B cell (primary cell): Measurements from ENCODE around the gene CLVS2. TPM values are rescaled to one million over a fixed set of nuclear protein-coding genes. Genes with fewer than 3 reads are reported as not detected.

Experiments used
- ATAC-seq: fragments of 200-7000 bp; cut with Tn5 transposase; one replicate; pipeline ENCODE4 v1.10.0; 2021; ENCODE audit warnings: low read depth, mild to moderate bottlenecking, moderate number of reproducible peaks, moderate library complexity
- CTCF ChIA-PET: fragments of 350-600 bp; sonication (Branson Sonifier 250); formaldehyde crosslinking; loops from one replicate; lab custom pipeline; 2021; ENCODE audit warnings: antibody characterized with exemption, inconsistent platforms; lab: Charles Lee
- POLR2A ChIA-PET: fragments of 350-600 bp; sonication (Branson Sonifier 250); formaldehyde crosslinking; loops from one replicate; lab custom pipeline; 2021; ENCODE audit warnings: antibody characterized with exemption; lab: Charles Lee
- DNase-seq: peaks from one replicate; pipeline ENCODE4 v3.0.0; 2013
- H2AFZ ChIP-seq: 2 replicates; pipeline ENCODE4 v1.6.1; 2012; ENCODE audit warnings: mild to moderate bottlenecking, low read depth, low read length; ENCODE audit not compliant: insufficient read depth, poor library complexity, severe bottlenecking
- H3K27ac ChIP-seq, 2 donors: 1 replicate in 1 of 2; 2 replicates in 1 of 2; pipeline ENCODE4 v1.5.1; 2012 to 2013; ENCODE audit warnings: low read length in 2 of 2, mild to moderate bottlenecking in 2 of 2, moderate library complexity in 1 of 2
- H3K27me3 ChIP-seq, 4 experiments: fragments of 200-600 bp in 1 of 4; sonication (generic) in 1 of 4; replicated peaks in 1 of 4; 1 replicate in 2 of 4; 2 replicates in 2 of 4; pipeline versions ENCODE4 v1.6.1 to v1.7.0; 2013 to 2016; ENCODE audit warnings: low read length in 3 of 4, mild to moderate bottlenecking in 2 of 4, mixed read lengths in 1 of 4, moderate library complexity in 1 of 4; ENCODE audit not compliant: insufficient read depth in 4 of 4, control insufficient read depth in 3 of 4; ENCODE audit errors: control extremely low read depth in 1 of 4
- H3K36me3 ChIP-seq, 2 experiments: replicated peaks in 1 of 2; 1 replicate in 1 of 2; 2 replicates in 1 of 2; pipeline versions ENCODE4 v1.6.1 to v1.7.1; 2013; ENCODE audit warnings: low read length in 1 of 2; ENCODE audit not compliant: insufficient read depth in 2 of 2, control insufficient read depth in 1 of 2; ENCODE audit errors: control extremely low read depth in 1 of 2, extremely low read depth in 1 of 2
- H3K4me1 ChIP-seq, 2 donors: fragments of 200-600 bp in 1 of 2; sonication (generic) in 1 of 2; 1 replicate in 1 of 2; 2 replicates in 1 of 2; pipeline versions ENCODE4 v1.5.1 to v1.6.1; 2013 to 2017; ENCODE audit warnings: low read length in 2 of 2; ENCODE audit not compliant: control insufficient read depth in 2 of 2, insufficient read depth in 2 of 2
- H3K4me2 ChIP-seq: replicated peaks from 2 replicates; pipeline ENCODE3; 2012; ENCODE audit warnings: mild to moderate bottlenecking, low read depth, low read length; ENCODE audit not compliant: poor library complexity, severe bottlenecking
- H3K4me3 ChIP-seq, 5 experiments: fragments of 200-600 bp in 1 of 5; sonication (generic) in 1 of 5; 1 replicate in 3 of 5; 2 replicates in 2 of 5; pipeline versions ENCODE4 v1.5.1 to v1.7.0; 2011 to 2016; ENCODE audit warnings: low read length in 4 of 5, mild to moderate bottlenecking in 4 of 5, low read depth in 2 of 5, control low read depth in 1 of 5, moderate library complexity in 1 of 5; ENCODE audit not compliant: insufficient read depth in 1 of 5; ENCODE audit errors: control extremely low read depth in 1 of 5, extremely low read depth in 1 of 5
- H3K79me2 ChIP-seq: fragments of 200-600 bp; sonication (generic); one replicate; pipeline ENCODE4 v1.6.0; 2016; ENCODE audit warnings: low read length; ENCODE audit not compliant: control insufficient read depth, insufficient read depth
- H3K9ac ChIP-seq: fragments of 200-600 bp; sonication (generic); 2 replicates; pipeline ENCODE4 v1.6.1; 2017; ENCODE audit warnings: mild to moderate bottlenecking, low read length, moderate library complexity
- H3K9me3 ChIP-seq, 3 donors: one replicate each; pipeline versions ENCODE4 v1.6.1 to v1.7.1; 2013; ENCODE audit warnings: low read length in 2 of 3; ENCODE audit not compliant: control insufficient read depth in 2 of 3, insufficient read depth in 1 of 3; ENCODE audit errors: control extremely low read depth in 1 of 3
- H4K20me1 ChIP-seq: 2 replicates; pipeline ENCODE4 v1.6.0; 2012; ENCODE audit warnings: mild to moderate bottlenecking, low read length; ENCODE audit not compliant: insufficient read depth, control insufficient read depth, poor library complexity, severe bottlenecking
- H3K27ac Mint-ChIP-seq: one replicate; pipeline ENCODE4 v1.8.0; 2021; ENCODE audit warnings: mixed read lengths
- H3K27me3 Mint-ChIP-seq: one replicate; pipeline ENCODE4 v1.8.0; 2021; ENCODE audit warnings: mixed read lengths
- H3K4me1 Mint-ChIP-seq: one replicate; pipeline ENCODE4 v1.8.0; 2021; ENCODE audit warnings: mixed read lengths
- H3K4me3 Mint-ChIP-seq: one replicate; pipeline ENCODE4 v1.8.0; 2021; ENCODE audit warnings: mixed read lengths
- H3K9me3 Mint-ChIP-seq: one replicate; pipeline ENCODE4 v1.8.0; 2022; ENCODE audit warnings: mixed read lengths; ENCODE audit not compliant: insufficient read depth
- EZH2 ChIP-seq: IDR thresholded peaks from 2 replicates; pipeline ENCODE4 v1.6.1; 2012; ENCODE audit warnings: borderline replicate concordance, low read depth, mild to moderate bottlenecking, moderate library complexity, low read length; ENCODE audit not compliant: insufficient read depth, poor library complexity, severe bottlenecking
- WGBS: methylation state at CpG from one replicate; pipeline ENCODE4 v1.1.5; 2013; ENCODE audit warnings: missing lambda C conversion rate; ENCODE audit not compliant: insufficient coverage; 5-methylcytosine and 5-hydroxymethylcytosine counted together
- intact Hi-C: fragments of 100-400 bp; cut with micrococcal nuclease; formaldehyde crosslinking; loops from one replicate; pipeline ENCODE4 v1.10.0; 2022
- polyA plus RNA-seq: library from polyadenylated mRNA; depleted of rRNA; stranded (reverse); fragments of >200 nt; gene quantifications from 2 replicates; pipeline ENCODE4 v1.2.3, GENCODE V29; 2012
- total RNA-seq, 2 donors: library from RNA; stranded (reverse); fragments of 120-200 nt in 1 of 2; gene quantifications; 1 replicate in 1 of 2; 2 replicates in 1 of 2; pipeline versions ENCODE4 v1.2.3 to v1.2.4, GENCODE V29; 2013 to 2022
- TF ChIP-seq, protein P1 (sequence below): fragments of 200-600 bp; IDR thresholded peaks from one replicate; pipeline ENCODE4 v1.8.0; 2022; ENCODE audit warnings: antibody characterized with exemption, mild to moderate bottlenecking

The CLVS2 gene
- total and polyA plus RNA-seq, 2 donors (not counting 1 experiment from before 2014, with no cell fraction given), result not detected

DNA sequence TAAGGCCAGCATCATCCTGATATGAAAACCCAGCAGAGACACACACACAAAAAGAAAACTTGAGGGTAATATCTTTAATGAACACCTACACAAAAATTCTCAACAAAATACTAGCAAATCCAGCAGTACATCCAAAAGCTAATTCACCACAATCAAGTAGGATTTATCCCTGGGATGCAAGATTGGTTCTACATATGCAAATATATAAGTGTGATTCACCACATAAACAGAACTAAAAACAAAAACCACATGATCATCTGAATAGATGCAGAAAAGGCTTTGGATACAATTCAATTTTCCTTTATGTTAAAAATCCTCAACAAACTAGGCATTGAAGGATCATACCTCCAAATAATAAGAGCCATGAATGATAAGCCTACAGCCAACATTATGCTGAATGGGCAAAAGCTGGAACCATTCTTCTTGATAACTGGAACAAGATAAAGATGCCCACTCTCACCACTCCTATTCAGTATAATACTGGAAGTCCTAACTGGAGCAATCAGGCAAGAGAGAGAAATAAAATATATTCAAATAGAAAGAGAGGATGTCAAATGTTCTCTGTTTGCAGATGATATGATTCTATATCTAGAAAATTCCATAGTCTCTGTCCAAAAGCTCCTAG, 33.9 kb upstream of the CLVS2 start:
- Histone ChIP-seq H3K79me2 (no peaks in the 10 kb centered on the region), H3K9ac (no peak overlapping the region), H4K20me1 (no peaks in the 10 kb centered on the region), H3K36me3 (no peaks in the 10 kb centered on the region), H3K9me3 (peaks cover 0 to 4% (median 0%) of the 10 kb centered on the region in 3 donors), H3K4me2 (no peak overlapping the region), H3K4me3 (no peak overlapping the region), H2AFZ (no peak overlapping the region), H3K27ac (no peak overlapping the region), H3K27me3 (no peaks in the 10 kb centered on the region), H3K4me1 (no peaks in the 10 kb centered on the region)
- TF ChIP-seq EZH2, result no peak
- TF ChIP-seq, protein P1, sequence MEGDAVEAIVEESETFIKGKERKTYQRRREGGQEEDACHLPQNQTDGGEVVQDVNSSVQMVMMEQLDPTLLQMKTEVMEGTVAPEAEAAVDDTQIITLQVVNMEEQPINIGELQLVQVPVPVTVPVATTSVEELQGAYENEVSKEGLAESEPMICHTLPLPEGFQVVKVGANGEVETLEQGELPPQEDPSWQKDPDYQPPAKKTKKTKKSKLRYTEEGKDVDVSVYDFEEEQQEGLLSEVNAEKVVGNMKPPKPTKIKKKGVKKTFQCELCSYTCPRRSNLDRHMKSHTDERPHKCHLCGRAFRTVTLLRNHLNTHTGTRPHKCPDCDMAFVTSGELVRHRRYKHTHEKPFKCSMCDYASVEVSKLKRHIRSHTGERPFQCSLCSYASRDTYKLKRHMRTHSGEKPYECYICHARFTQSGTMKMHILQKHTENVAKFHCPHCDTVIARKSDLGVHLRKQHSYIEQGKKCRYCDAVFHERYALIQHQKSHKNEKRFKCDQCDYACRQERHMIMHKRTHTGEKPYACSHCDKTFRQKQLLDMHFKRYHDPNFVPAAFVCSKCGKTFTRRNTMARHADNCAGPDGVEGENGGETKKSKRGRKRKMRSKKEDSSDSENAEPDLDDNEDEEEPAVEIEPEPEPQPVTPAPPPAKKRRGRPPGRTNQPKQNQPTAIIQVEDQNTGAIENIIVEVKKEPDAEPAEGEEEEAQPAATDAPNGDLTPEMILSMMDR, result no peak
- no peak for ATAC-seq
- CTCF ChIA-PET, result no interaction called here
- H3K27ac Mint-ChIP-seq, result no peak overlapping the region
- H3K4me1 Mint-ChIP-seq, result no peaks in the 10 kb centered on the region
- no peaks in the 10 kb centered on the region for H3K27me3 Mint-ChIP-seq
- H3K4me3 Mint-ChIP-seq, result no peak overlapping the region
- POLR2A ChIA-PET, result no interaction called here
- DNase-seq, result no peak
- intact Hi-C loops, result no loop called here
- peaks cover 6% of the 10 kb centered on the region for H3K9me3 Mint-ChIP-seq

DNA sequence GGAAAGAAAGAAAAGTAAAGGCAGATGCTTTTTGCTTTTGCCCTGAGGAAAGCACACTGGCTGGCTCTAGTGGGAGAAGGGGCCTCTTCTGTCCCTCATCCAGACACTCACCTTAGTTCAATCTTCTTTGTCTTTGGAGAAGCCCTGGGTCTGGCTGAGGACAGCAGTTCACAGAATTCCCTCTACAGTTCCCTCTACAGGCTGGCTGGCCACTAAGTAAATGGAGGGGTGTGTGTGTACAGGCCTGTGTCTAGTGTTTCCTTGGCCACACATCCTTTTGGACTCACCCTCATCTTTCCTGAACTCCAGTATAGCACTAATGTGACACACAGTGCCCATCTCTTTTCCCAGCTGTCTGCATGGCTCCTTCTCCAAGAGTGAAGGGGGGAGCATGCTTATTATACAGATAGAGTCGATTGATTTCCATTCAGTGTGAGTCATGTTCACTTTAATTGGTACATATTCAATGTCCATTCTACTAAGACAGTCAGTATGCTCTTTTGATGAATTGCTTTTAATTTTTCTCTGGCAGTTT, 26.0 kb upstream of the CLVS2 start:
- ATAC-seq (no peak), DNase-seq (no peak)
- Histone ChIP-seq H3K4me1 (no peaks in the 10 kb centered on the region), H3K9me3 (no peaks in the 10 kb centered on the region), H3K4me2 (no peak overlapping the region), H3K9ac (no peak overlapping the region), H3K36me3 (no peaks in the 10 kb centered on the region), H3K79me2 (no peaks in the 10 kb centered on the region), H3K4me3 (no peak overlapping the region), H3K27me3 (no peaks in the 10 kb centered on the region), H3K27ac (no peak overlapping the region), H4K20me1 (no peaks in the 10 kb centered on the region), H2AFZ (no peak overlapping the region)
- peaks cover 1% of the 10 kb centered on the region for H3K4me1 Mint-ChIP-seq
- TF ChIP-seq, protein P1, result no peak
- no peak for TF ChIP-seq EZH2
- WGBS, result no CpG with 5 or more reads among the region's 1 CpG
- no peaks in the 10 kb centered on the region for H3K9me3 Mint-ChIP-seq
- intact Hi-C loops, result no loop called here
- H3K4me3 Mint-ChIP-seq, result no peak overlapping the region
- ChIA-PET POLR2A (no interaction called here), CTCF (no interaction called here)
- H3K27ac Mint-ChIP-seq, result no peak overlapping the region
- no peaks in the 10 kb centered on the region for H3K27me3 Mint-ChIP-seq
